NCI-H2196 treated with DMSO at 0.1 percent for 48 hours (cell line): ENCODE measurements around the gene APOC3.

Source experiments
- DNase-seq: peaks from one replicate; lab custom pipeline; 2025; ENCODE audit not compliant: unreplicated experiment; lab: John Stamatoyannopoulos, UW

APOC3 gene

GRCh38 chr11:116847612-116848011 is 17.9 kb downstream of the APOC3 start:
- DNase-seq = no peak

GRCh38 chr11:116849060-116849459 is 19.4 kb downstream of the APOC3 start:
- DNase-seq = no peak

- DNase-seq = no peak
These were observed 19.8 kb downstream of the APOC3 start for GRCh38 chr11:116849486-116849885.

- no peak for DNase-seq
These were observed 21.9 kb downstream of the APOC3 start for GRCh38 chr11:116851626-116852025.

GRCh38 chr11:116852261-116853031 is 22.7 kb downstream of the APOC3 start:
- no peak for DNase-seq

- DNase-seq = peak; percentile 42
These were observed 23.9 kb downstream of the APOC3 start for GRCh38 chr11:116853461-116854073.

- no peak for DNase-seq
These were observed 25.7 kb downstream of the APOC3 start for GRCh38 chr11:116855413-116855812.

GRCh38 chr11:116856423-116856822 is 26.7 kb downstream of the APOC3 start:
- DNase-seq = no peak

GRCh38 chr11:116857316-116857715 is 27.6 kb downstream of the APOC3 start:
- DNase-seq = no peak

GRCh38 chr11:116857936-116858335 is 28.2 kb downstream of the APOC3 start:
- no peak for DNase-seq

- no peak for DNase-seq
These were observed 29.5 kb downstream of the APOC3 start for GRCh38 chr11:116859175-116859574.

GRCh38 chr11:116860303-116860702 is 30.6 kb downstream of the APOC3 start:
- DNase-seq = no peak

GRCh38 chr11:116861539-116861938 is 31.8 kb downstream of the APOC3 start:
- DNase-seq = no peak

GRCh38 chr11:116862185-116862584 is 32.5 kb downstream of the APOC3 start:
- DNase-seq = no peak

- no peak for DNase-seq
These were observed 33.2 kb downstream of the APOC3 start for GRCh38 chr11:116862951-116863350.

- no peak for DNase-seq
These were observed 34.8 kb downstream of the APOC3 start for GRCh38 chr11:116864531-116864930.

- DNase-seq = no peak
These were observed 36.0 kb downstream of the APOC3 start for GRCh38 chr11:116865696-116866095.

GRCh38 chr11:116866804-116867455 is 37.2 kb downstream of the APOC3 start:
- no peak for DNase-seq

- DNase-seq = no peak
These were observed 37.9 kb downstream of the APOC3 start for GRCh38 chr11:116867619-116868018.

GRCh38 chr11:116868066-116868465 is 38.4 kb downstream of the APOC3 start:
- DNase-seq = no peak

- peak; percentile 51 for DNase-seq
These were observed 39.9 kb downstream of the APOC3 start for GRCh38 chr11:116869610-116870009.

GRCh38 chr11:116870054-116870453 is 40.3 kb downstream of the APOC3 start:
- no peak for DNase-seq
